SK-N-MC (cell line): Measurements from ENCODE around the gene CYP26C1.

ENCODE experiments used
- EZH2 ChIP-seq: fragments of 200-600 bp; sonication (generic); IDR thresholded peaks from one replicate; pipeline ENCODE4 v1.6.1; 2017; ENCODE audit warnings: antibody characterized with exemption
- POLR2AphosphoS5 ChIP-seq: IDR thresholded peaks from 2 replicates; pipeline ENCODE4 v1.6.1; 2012; ENCODE audit warnings: mild to moderate bottlenecking, low read depth, low read length, borderline replicate concordance

- TF ChIP-seq EZH2 (no peak), POLR2AphosphoS5 (no peak)
Observed at GRCh38 chr10:93075369-93076221, 15.0 kb downstream of the CYP26C1 start.
